A204.1 (cell line): ENCODE measurements around the gene BRI3BP.

Source experiments
- FAIRE-seq: peaks from 2 replicates; lab custom pipeline; 2012; peaks lifted over from hg19 to GRCh38; lab: Jason Lieb, UNC

The BRI3BP gene

GRCh38 chr12:124993626-124994436 lies at the start of gene BRI3BP:
Gene BRI3BP, plus strand, starts transcription at chr12:124993645. Its CDS starts 146 bp downstream, at chr12:124993791.
- no peak for FAIRE-seq

GRCh38 chr12:124946447-124946793 lies 47.0 kb upstream of the BRI3BP start:
- no peak for FAIRE-seq

GRCh38 chr12:124947013-124947412 lies 46.4 kb upstream of the BRI3BP start:
- FAIRE-seq = no peak

- no peak for FAIRE-seq
Measured at GRCh38 chr12:124947561-124948398, 45.7 kb upstream of the BRI3BP start.

- no peak for FAIRE-seq
Measured at GRCh38 chr12:124949066-124949465, 44.4 kb upstream of the BRI3BP start.

- FAIRE-seq = no peak
Measured at GRCh38 chr12:124949779-124950728, 43.4 kb upstream of the BRI3BP start.

- no peak for FAIRE-seq
Measured at GRCh38 chr12:124952295-124952694, 41.1 kb upstream of the BRI3BP start.

GRCh38 chr12:124952801-124953200 lies 40.6 kb upstream of the BRI3BP start:
- FAIRE-seq = no peak

GRCh38 chr12:124953689-124954405 lies 39.6 kb upstream of the BRI3BP start:
- FAIRE-seq = no peak

- FAIRE-seq = no peak
Measured at GRCh38 chr12:124954771-124955170, 38.7 kb upstream of the BRI3BP start.

GRCh38 chr12:124956571-124956970 lies 36.9 kb upstream of the BRI3BP start:
- FAIRE-seq = no peak

GRCh38 chr12:124961055-124961454 lies 32.4 kb upstream of the BRI3BP start:
- no peak for FAIRE-seq

- no peak for FAIRE-seq
Measured at GRCh38 chr12:124963211-124963610, 30.2 kb upstream of the BRI3BP start.

- no peak for FAIRE-seq
Measured at GRCh38 chr12:124964251-124964650, 29.2 kb upstream of the BRI3BP start.

GRCh38 chr12:124964836-124965462 lies 28.5 kb upstream of the BRI3BP start:
- FAIRE-seq = no peak

- no peak for FAIRE-seq
Measured at GRCh38 chr12:124967016-124967739, 26.3 kb upstream of the BRI3BP start.

- FAIRE-seq = no peak
Measured at GRCh38 chr12:124968656-124969055, 24.8 kb upstream of the BRI3BP start.

GRCh38 chr12:124970647-124971402 lies 22.6 kb upstream of the BRI3BP start:
- no peak for FAIRE-seq

GRCh38 chr12:124971603-124972002 lies 21.8 kb upstream of the BRI3BP start:
- FAIRE-seq = no peak

GRCh38 chr12:124972211-124972610 lies 21.2 kb upstream of the BRI3BP start:
- FAIRE-seq = no peak
